Effector CD8-positive, alpha-beta T cell (primary cell): ENCODE measurements around the gene COL4A2.
"Not testable (repeated sequence)": the region's sequence is repeated elsewhere in the genome, so short reads cannot be mapped to it uniquely, and the experiment has no call there.

Experiments
- DNase-seq: peaks from one replicate; lab custom pipeline; 2025; lab: John Stamatoyannopoulos, UW

The COL4A2 gene

DNA sequence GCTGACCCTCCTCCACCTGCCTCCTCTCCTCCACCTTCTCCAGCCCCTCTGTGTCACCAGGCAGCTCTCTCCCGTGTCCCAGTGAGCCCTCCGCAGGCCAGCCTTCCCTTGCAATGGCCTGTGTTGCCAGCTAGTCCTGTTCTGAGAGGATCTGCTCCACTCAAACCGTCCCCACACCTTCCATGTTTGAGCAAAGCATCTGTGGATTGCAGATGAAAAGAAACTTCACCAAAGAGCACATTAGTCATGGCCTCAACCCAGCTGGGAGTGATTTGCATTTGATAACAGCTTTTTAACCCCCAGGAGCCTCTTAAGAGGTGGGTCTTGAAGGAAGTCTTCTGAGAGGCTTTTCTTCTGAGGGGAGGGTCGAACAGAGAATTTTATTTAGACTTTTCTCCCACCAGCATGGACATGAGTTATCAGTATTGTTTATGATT, 72.8 kb downstream of the COL4A2 start:
- no peak for DNase-seq

DNA sequence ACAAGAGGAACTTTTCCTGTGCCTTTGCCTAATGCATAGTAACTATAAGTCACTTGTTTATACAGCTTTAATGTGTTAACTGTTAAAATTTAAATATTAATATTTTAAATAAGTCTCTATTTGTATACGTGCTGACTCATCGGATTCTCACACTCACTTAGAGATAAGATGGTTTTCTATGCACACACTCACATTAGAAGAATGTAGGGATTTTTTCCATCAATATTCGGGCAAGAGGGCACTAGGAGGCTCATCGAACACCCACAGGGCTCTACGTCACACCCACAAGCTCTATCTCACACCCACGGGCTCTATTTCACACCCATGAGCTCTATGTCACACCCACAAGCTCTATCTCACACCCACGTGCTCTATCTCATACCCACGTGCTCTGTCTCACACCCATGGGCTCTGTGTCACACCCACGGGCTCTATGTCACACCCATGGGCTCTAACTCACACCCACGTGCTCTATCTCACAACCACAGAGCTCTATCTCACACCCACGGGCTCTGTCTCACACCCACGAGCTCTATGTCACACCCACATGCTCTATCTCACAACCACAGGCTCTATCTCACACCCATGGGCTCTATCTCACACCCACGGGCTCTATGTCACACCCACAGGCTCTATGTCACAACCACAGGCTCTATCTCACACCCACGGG, 73.4 kb downstream of the COL4A2 start:
- no peak for DNase-seq

DNA sequence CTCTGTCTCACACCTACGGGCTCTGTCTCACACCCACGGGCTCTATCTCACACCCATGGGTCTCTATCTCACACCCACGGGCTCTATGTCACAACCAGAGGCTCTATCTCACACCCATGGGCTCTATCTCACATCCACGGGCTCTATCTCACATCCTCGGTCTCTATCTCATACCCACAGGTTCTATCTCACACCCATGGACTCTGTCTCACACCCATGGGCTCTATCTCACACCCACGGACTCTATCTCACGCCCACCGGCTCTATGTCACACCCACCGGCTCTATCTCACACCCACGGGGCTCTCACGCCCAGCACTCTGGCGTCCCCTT, 73.9 kb downstream of the COL4A2 start:
- no peak for DNase-seq

DNA sequence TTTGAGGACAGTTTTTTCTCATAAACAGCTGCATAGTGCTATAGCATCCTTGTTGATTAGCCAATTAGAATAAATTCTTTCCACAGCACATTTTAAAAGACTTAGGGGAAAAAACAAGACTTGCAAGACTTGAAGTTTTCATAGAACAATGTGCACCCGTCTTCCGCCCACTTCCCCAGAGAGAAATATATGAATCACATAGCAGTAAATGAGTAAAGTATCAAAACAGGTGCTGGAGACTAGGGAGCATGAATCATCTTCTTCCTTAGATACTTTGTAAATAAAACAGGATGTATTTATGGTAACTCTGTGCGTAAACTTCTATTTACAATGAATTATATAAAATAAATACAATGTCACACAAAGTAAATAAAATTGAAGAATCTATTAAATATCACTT, 75.1 kb downstream of the COL4A2 start:
- DNase-seq: no peak

DNA sequence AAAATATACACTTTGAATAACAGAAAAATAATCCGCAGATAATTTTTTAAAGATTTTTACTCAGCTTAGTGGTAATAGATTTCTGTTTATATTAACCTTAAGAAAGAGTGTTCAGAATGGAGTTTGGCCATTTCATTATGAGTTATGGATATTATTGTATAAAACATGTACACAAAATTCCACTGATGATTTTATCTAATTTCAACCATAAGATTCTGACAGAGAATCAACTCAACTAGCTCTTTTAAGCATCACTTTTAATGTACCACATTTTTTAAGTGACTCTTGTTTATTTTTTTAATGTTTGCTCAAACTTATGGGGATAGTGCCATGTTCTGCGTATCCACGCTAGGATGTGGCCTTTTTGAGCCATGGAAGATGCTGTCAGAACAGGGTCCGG, 75.7 kb downstream of the COL4A2 start:
- DNase-seq: no peak

DNA sequence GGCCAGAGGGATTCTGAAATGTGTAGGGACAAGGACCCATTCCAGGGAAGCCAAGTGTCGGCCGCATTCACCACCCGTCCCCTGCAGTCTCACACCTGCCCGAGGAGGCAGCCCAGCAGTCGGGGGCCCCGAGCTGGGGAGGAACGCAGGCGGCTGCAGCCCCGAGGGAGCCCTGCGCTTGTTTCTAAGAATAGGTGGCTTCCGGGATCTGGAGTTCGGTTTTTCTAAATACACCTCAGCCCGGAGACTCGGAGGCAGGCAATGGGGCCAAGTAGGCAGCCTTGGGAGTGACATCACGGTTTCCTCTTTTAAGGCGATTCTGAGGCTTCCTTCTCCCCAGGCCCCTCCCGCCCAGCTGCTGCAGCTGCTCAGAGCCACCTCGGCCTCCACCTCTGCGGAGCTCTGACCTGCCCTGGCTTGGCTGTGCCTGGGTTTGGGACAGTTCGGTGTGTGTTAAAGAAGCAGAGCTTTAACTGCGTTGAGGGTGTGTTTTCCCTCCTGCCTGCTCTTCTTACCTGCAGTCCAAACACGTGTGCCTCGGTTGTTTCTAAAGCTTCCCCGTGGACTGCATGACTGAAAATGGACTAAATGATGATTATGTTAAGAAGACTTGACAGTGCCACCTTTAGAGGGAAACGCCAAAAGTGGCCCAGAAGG, 80.5 kb downstream of the COL4A2 start:
- DNase-seq: no peak

DNA sequence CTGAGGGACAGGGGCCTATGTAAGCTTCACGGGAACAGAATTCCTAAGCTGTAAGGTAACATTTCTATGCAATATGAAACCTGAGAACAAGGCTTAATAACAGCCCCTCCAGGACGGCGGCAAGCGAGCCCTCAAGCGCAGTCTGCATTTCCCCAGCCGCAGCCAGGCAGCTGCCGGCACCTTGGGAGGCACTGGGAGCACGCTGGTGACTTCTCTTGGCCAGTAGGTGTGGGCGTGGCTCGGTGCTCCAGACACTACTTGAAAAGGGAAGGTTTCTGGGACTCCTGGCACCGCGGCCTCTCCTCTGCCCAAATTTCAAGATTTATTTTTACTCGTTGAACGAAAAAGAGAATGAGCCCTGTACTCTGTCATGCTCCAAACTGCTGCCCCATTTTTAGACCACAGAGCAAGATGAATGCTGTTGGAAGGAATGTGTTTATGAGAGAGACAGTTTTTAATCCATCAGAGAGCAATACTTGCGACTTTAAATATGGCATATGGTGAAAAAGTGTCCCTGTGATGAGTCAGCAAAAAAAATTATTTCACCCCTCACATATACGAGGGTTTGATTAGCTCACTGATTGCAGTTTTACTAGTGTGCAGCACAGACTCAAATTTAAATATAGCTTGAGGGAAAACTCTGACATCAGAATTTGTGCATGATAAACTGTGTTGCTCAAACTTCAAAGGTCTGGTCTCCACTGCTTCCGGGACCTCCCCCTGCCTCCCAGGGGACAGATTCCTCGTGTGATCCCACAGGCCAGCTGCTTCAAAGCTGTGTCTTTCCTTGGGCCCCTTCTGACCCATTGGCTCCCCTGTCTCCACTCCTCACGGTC, 81.2 kb downstream of the COL4A2 start:
- no peak for DNase-seq

DNA sequence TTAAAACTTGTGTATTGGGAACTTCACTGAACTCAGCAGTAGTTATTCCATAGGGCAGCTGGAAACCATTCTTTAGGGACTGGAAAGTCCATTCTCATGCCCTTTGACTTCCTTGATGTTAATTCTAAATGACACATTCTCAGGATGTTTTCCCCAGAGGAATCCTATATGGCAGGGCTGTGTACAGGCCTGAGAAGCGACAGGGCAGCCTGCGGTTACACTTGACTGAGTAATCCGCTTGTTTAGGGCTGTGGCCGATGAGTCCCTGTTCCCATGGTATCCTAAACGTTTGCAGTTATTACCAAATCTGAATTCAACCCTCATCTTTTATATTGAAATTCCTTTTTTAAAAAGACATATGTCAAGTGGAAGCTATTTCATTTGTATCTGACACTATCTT, 83.5 kb downstream of the COL4A2 start:
- no peak for DNase-seq

DNA sequence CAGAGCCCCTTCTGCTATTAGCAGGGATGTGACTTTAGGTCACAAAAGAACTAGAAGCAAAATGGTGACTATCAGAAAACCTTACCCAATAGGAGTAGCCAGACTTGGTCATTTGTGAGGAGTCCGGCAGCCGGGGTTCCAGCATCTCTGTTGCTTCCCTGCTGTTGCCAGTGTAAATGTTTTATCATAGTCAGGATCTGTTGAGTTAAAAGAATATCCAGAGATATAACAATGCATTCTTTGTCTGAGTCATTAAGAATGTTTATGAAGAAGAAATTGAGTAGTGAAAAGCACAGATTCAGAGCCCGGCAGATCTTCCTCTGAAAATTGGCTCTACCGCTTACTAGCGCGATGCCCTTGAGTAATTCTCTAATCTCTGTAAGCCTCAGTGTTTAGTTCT, 84.2 kb downstream of the COL4A2 start:
- DNase-seq: no peak

DNA sequence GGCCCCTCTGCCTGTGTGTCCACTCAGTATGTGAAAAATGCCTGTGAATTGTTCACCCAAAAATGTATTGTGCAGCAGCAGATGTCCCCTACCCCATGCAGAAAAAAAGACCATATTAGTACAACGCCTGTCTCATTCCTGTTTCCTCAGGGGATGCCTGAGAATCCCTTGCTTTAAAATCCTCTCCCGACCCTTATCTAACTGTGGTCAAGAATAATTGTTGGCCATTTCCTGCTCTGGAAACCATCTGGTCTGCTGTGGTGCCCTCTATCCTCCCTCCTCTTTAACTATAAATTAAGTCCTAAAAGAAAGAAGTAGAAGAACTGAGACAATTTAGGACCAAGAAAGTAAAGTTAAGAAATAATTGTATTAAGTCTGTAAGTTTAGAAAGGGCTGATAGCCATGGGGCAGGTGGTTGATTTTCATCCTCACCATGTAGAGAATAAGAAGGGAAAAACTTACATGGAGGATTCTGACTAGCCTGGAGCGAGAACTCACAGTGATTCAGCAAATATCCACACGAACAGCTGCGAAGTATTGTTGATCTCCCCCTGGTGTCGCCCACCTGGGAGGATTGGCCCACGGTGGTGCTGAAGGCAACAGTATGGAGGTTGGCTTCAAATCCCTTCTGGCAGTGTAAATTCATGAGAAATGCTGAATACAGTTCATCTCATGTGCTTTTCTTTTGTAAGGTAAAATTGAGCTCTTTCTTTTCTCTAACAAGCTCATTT, 85.6 kb downstream of the COL4A2 start:
- DNase-seq: no peak

DNA sequence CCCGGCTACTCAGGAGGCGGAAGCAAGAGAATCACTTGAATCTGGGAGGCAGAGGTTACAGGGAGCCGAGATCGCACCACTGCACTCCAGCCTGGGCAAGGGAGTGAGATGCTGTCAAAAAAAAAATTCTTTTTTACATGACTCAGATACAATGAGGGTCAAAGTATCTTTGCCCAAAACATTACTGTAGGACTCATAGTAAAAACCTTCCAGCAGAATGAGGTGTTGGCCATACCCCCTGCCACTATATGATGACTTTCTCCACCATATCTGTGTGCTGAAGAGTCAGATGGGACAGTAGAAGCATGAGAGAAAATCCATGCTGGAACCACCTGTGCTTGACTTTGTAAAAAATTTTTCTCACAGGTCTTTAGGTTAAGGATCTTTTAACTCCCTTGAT, 86.7 kb downstream of the COL4A2 start:
- no peak for DNase-seq

DNA sequence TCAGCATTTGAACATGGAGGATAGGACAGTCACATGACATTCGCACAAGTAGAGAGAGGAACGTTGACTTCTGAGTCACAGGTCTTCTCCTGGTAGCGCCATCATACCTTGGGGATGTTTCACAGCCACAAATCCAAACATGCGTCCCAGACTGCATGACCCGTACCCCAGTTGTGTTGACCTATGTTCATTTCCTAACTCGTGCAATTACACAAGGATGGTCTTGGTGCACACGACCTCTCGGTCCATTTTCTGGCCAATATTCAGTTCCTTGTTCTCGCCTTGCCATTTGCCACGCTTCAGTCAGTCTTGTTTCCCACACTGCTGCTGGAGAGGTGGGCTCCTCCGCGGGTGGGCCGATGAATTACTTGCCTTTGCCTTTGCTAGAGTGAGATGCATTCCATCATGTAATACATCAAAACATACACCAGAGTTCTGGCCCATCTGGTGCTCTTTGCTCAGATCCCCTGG, 87.3 kb downstream of the COL4A2 start:
- DNase-seq: no peak

DNA sequence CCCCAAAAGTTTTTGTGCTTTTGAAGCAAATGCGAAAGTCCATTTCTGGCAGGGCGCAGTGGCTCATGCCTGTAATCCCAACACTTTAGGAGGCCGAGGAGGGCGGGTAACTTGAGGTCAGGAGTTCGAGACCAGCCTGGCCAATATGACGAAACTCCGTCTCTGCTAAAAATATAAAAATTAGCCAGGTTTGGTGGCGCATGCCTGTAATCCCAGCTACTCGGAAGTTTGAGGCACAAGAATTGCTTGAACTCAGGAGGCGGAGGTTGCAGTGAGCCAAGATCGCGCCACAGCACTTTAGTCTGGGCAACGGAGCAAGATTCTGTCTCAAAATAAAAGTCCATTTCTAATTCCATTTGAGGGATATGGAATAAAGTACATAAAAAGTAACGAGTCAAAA, 88.5 kb downstream of the COL4A2 start:
- not testable (repeated sequence) for DNase-seq

DNA sequence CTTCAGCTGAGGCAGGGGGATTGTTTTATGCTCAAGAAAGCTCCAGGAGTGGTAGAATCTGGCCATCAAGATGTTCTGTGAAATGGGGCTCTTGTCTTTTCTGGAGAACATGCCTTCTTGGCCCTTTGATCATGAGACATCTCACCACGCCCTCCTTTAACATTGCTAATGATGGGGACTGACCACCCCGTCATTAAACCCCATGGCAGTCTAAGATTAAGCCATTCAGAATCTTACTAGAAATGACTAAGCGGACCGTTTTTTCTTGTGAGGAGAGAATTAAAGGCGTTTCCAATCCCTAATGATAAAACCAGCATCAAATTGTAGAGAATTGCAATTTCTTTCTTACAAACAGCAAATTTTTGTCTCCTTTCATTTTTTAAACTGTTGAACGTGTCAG, 89.4 kb downstream of the COL4A2 start:
- DNase-seq: no peak

DNA sequence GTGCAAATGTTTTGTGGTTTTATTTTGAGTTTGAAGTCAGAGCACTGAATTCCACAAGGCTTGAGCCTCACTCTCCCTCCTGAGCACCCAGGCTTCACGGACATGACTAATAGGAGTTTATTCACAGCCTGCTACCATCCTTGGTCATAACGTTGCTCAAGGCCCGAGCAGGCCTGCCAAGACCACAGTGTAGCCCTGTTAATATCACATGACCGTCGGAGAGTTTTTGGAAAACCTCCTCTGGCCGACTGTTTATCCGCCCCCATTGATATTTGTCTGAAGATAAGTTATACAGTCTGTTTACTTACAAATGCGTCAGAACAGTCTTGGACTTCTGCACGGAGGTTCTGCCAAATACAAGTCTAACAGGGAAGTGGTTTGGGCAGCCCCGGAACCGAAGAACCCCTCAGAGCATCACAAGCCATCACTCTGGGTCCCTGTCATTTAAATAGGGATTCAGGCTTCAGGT, 89.9 kb downstream of the COL4A2 start:
- DNase-seq: no peak

DNA sequence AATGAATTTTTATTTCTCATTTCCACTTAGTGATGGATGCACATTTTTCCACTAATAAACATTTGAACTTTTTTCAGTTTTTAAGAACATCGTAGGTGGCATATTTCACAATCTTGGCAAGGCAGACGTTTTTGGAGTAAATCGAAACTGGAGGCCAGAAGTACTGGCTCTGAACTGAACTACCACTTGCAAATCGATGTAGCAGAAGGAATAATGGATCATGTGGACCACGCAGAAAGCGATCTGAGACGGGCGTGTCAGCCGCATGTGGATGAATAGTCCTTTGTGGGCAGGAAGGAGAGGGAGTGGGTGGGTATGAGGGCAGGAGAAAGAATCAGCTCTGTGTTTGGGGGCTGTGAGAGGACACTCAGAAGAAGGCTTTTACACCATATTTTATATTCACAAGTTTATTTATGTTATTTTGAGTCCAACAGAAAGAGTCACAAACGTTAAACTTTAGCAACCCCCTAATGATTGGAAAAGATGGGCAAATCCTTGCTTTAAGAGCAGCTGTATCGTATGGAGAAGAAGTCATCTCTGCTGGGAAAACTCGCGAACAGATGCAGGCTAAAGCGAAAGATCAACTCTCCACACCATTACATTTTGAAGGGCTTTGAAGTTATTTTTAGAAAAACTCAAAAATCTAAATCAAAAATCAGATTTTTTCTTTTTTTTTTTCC, 90.5 kb downstream of the COL4A2 start:
- DNase-seq: no peak

DNA sequence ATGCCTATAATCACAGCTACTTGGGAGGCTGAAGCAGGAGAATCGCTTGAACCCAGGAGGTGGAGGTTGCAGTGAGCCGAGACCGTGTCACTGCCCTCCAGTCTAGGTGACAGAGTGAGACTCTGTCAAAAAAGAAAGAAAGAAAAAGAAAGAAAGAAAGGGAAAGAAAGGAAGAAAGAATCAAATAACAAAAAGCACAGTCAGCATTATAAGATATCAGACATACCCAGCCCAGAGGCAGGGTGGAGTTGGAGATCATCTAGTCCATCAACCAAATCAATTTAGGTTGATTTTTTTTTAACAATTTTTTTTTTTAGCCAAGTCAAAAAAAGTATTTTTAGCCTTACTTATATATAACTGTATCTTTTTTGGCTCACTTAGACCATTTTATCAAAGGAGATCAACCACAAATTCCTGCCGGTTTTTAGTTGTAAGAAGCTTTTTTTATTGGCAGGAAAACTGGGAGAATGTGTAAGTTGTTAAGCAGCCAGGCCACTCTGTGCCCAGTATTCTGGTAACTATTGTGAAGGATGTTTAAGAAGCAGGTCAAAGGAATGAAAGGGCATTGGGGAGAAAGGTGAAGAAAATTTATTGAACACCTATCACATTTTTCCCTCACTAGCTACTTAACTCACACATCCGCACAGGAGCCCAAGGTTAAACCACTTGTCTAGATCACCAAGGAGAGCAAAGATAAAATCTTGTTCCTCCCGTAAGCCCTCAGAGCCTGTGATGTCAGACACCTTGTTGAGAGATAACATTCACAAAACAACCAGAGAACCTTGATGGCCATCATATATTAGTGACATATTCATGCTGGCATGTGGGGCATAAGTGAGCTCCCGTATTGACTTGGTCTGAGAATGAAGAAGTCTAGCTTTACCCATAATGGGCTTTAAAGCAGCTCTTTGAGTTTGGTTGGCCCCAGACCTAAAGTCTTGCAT, 91.8 kb downstream of the COL4A2 start:
- no peak for DNase-seq

DNA sequence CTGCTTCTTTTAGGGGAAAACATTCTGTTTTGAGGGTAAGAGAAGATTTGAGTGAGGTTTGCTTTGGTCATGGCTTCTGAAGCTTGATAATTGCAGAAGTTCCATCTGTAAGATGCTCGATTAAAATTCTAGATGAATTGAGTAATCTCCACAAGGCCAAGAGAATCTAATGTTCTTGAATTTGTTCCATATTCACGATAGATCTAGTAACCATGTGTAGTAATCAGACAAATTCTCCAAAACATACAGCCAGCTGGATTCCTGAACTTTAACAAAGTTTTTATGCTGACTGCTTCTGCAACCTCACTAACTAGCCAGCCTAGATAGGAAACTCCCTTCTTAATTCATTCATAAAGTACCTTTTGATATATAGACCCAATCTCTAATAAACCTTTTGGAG, 92.7 kb downstream of the COL4A2 start:
- no peak for DNase-seq

DNA sequence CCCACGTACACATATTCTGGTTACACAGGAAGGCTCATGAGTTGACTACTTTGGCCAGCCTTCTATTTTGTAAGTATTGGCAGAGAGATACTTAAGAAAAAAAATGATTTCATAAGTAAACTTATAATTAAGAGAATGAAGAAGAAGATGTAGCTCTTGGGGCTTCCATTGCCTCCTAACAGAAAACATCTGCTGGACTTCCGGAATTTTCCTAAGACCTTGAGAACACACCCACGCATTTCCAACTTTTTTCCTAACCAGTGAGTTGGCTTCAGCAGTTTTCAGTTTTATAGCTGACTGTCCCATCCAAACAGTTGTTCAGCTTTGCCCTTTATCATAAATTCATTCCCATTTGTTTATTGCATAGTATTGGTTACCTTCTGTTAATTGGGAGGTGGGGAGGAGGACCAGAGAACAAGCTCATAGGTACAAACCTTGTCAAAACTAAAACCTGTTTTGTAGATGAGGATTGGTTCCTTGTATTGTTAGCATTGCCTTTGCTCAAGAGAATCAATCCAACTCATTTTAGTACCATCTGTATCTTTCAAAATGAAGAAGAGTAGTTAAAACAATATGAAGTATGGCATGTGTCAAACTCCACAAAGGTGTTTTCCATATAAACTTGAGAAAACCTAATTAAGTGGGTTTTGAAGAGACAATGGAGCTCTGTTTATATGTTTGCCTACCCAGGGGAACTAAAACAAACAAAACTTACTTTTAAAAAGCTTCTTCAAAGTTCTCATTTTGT, 93.9 kb downstream of the COL4A2 start:
- DNase-seq: no peak
